ENCODE results near the gene NOL9. TPM values are rescaled to one million over a fixed set of nuclear protein-coding genes. Genes with fewer than 3 reads are reported as not detected.

NOL9 gene
- total and polyA plus RNA-seq, 9 of the 15 experiments (the other 6 are each of a cell fraction or from before 2014, with no cell fraction given) = 5.6 to 76.5 (median 47.3) TPM

DNA sequence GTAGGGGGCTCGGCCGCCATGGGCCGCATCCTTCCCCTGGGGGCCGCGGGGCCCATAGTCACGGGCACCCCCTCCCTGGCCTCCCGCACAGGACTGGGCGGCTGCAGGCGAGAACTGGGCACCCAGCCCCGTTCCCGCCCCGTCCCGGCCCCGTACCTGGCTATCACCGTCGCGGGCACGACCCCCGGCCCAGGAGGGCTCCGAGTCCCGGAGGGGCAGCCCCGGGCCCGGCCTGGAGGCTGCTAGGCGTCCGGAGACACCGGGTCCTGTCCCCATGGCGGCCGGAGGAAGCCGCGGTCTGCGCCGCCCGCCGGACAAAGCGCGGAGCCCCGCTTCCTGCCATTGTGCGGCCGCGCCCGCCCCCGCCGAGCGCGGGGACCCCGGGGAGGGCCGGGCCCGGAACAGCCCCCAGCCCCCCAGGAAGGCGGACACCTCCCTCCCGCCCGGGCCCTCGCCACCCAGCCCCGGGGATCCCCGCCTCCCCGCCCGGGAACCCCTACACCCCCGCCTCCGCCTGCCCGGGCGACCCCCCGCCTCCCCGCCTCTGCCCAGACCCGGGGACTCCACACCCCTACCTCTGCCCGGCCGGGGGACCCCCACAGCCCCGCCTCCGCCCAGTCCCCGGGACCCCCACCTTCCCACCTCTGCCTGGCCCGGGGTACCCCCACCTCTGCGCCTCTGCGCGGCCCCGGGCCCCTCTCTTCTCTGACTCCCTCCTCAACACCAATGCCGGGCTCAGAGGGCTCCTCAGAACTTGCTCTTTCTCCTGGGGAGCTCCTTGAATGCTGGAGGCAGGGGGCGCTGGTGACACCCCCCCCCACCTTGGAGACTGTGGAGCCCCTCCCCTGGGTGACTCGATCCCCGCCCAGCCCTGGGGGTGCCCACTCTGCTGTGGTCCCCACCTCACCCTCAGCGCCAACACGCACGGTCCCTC is 68.9 kb downstream of the NOL9 start (continued):
- TF ChIP-seq PCBP1 (IDR thresholded peaks at IDR 0.05; ENCODE audit: low read depth, low read length, poor library complexity, severe bottlenecking) (peak; percentile 24), ZNF140 (CRISPR knock-in tag; IDR thresholded peaks at IDR 0.05) (no peak), HDAC3 (IDR thresholded peaks at IDR 0.05; ENCODE audit: borderline replicate concordance, partially characterized antibody) (no peak), ETS2 (tag; IDR thresholded peaks at IDR 0.05; ENCODE audit: borderline replicate concordance, poor library complexity, severe bottlenecking) (no peak), NFIC (IDR thresholded peaks at IDR 0.05) (no peak), PTRF (tag; IDR thresholded peaks at IDR 0.05) (no peak), RBM34 (IDR thresholded peaks at IDR 0.05; ENCODE audit: borderline replicate concordance, insufficient read depth, low read length) (no peak), L3MBTL2 (IDR thresholded peaks at IDR 0.05) (no peak), CBFA2T2 (conservative IDR thresholded peaks at IDR 0.05) (no peak), NFE2 (IDR thresholded peaks at IDR 0.05; ENCODE audit: low read depth) (no peak), YY1 (IDR thresholded peaks at IDR 0.05; ENCODE audit: borderline replicate concordance in 1 of 3, control insufficient read depth in 1 of 3, extremely low read depth in 1 of 3, insufficient read depth in 3 of 3, insufficient read length in 1 of 3, insufficient replicate concordance in 2 of 3, low read depth in 1 of 3, low read length in 2 of 3) (peak in 1 of 3 experiments; percentile 10)
- TF ChIP-seq, protein P1, sequence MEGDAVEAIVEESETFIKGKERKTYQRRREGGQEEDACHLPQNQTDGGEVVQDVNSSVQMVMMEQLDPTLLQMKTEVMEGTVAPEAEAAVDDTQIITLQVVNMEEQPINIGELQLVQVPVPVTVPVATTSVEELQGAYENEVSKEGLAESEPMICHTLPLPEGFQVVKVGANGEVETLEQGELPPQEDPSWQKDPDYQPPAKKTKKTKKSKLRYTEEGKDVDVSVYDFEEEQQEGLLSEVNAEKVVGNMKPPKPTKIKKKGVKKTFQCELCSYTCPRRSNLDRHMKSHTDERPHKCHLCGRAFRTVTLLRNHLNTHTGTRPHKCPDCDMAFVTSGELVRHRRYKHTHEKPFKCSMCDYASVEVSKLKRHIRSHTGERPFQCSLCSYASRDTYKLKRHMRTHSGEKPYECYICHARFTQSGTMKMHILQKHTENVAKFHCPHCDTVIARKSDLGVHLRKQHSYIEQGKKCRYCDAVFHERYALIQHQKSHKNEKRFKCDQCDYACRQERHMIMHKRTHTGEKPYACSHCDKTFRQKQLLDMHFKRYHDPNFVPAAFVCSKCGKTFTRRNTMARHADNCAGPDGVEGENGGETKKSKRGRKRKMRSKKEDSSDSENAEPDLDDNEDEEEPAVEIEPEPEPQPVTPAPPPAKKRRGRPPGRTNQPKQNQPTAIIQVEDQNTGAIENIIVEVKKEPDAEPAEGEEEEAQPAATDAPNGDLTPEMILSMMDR (IDR thresholded peaks at IDR 0.05 in 2 of 3, conservative IDR thresholded peaks at IDR 0.05 in 1 of 3; ENCODE audit: insufficient read depth in 2 of 3, low read depth in 1 of 3, low read length in 3 of 3) = 0 out of 6 replicates have a peak, but pooled peaks of 1 of the 3 experiments have one; percentile 6
- TF ChIP-seq, protein P2, sequence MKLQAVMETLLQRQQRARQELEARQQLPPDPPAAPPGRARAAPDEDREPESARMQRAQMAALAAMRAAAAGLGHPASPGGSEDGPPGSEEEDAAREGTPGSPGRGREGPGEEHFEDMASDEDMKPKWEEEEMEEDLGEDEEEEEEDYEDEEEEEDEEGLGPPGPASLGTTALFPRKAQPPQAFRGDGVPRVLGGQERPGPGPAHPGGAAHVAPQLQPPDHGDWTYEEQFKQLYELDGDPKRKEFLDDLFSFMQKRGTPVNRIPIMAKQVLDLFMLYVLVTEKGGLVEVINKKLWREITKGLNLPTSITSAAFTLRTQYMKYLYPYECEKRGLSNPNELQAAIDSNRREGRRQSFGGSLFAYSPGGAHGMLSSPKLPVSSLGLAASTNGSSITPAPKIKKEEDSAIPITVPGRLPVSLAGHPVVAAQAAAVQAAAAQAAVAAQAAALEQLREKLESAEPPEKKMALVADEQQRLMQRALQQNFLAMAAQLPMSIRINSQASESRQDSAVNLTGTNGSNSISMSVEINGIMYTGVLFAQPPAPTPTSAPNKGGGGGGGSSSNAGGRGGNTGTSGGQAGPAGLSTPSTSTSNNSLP (IDR thresholded peaks at IDR 0.05; ENCODE audit: borderline replicate concordance, low read depth, low read length) = no peak
- TF ChIP-seq, protein P3, sequence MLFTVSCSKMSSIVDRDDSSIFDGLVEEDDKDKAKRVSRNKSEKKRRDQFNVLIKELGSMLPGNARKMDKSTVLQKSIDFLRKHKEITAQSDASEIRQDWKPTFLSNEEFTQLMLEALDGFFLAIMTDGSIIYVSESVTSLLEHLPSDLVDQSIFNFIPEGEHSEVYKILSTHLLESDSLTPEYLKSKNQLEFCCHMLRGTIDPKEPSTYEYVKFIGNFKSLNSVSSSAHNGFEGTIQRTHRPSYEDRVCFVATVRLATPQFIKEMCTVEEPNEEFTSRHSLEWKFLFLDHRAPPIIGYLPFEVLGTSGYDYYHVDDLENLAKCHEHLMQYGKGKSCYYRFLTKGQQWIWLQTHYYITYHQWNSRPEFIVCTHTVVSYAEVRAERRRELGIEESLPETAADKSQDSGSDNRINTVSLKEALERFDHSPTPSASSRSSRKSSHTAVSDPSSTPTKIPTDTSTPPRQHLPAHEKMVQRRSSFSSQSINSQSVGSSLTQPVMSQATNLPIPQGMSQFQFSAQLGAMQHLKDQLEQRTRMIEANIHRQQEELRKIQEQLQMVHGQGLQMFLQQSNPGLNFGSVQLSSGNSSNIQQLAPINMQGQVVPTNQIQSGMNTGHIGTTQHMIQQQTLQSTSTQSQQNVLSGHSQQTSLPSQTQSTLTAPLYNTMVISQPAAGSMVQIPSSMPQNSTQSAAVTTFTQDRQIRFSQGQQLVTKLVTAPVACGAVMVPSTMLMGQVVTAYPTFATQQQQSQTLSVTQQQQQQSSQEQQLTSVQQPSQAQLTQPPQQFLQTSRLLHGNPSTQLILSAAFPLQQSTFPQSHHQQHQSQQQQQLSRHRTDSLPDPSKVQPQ (CRISPR knock-in tag; IDR thresholded peaks at IDR 0.05; ENCODE audit: borderline replicate concordance) = no peak
- TF ChIP-seq, protein P4, sequence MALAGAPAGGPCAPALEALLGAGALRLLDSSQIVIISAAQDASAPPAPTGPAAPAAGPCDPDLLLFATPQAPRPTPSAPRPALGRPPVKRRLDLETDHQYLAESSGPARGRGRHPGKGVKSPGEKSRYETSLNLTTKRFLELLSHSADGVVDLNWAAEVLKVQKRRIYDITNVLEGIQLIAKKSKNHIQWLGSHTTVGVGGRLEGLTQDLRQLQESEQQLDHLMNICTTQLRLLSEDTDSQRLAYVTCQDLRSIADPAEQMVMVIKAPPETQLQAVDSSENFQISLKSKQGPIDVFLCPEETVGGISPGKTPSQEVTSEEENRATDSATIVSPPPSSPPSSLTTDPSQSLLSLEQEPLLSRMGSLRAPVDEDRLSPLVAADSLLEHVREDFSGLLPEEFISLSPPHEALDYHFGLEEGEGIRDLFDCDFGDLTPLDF (CRISPR knock-in tag; IDR thresholded peaks at IDR 0.05) = no peak
